ENCODE data around the gene LRRC19. TPM values are rescaled to one million over a fixed set of nuclear protein-coding genes. Genes with fewer than 3 reads are reported as not detected.

LRRC19 gene
- total and polyA plus RNA-seq, 2 donors (not counting 1 experiment from before 2014, with no cell fraction given) = not detected

DNA sequence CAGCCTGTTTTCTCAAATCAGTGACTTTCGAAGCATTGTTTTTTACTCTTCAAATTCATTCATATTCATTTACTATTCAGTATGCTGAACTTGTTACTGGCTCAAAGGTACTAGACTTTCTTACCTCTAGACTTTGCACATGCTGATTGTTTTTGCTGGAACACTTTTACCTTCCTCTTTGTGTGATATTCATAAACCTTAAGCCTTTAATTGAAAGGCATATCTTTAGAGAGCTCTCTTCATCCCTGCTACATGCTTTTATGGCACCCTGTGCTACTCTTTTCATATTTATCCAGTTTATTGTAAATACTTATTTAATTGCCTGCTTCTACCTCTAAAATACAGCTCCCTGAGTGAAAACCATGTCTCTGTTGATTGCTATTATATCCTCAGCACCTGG, 48.7 kb upstream of the LRRC19 start:
- no peak overlapping the region for H3K4me3 ChIP-seq (ENCODE audit: control extremely low read depth in 1 of 5, extremely low read depth in 1 of 5, insufficient read depth in 1 of 5, low read depth in 2 of 5, low read length in 4 of 5)
- WGBS (ENCODE audit: insufficient coverage) = 100% methylated on average over 1 of the region's 1 CpG
- no peaks in the 10 kb centered on the region for H3K27me3 Mint-ChIP-seq
- POLR2A ChIA-PET = no interaction called here
- no peaks in the 10 kb centered on the region for H4K20me1 ChIP-seq (ENCODE audit: control insufficient read depth, insufficient read depth, low read length, poor library complexity, severe bottlenecking)
- no peak overlapping the region for H3K9ac ChIP-seq (ENCODE audit: low read length)
- no peaks in the 10 kb centered on the region for H3K27me3 ChIP-seq (replicated peaks in 1 of 4; ENCODE audit: control extremely low read depth in 1 of 4, control insufficient read depth in 3 of 4, insufficient read depth in 4 of 4, low read length in 3 of 4)
- CTCF ChIA-PET = no interaction called here
- ATAC-seq (ENCODE audit: low read depth) = no peak
- no peaks in the 10 kb centered on the region for H3K79me2 ChIP-seq (ENCODE audit: control insufficient read depth, insufficient read depth, low read length)
- H3K9me3 ChIP-seq (ENCODE audit: control extremely low read depth in 1 of 3, control insufficient read depth in 2 of 3, insufficient read depth in 1 of 3, low read length in 2 of 3) = no peaks in the 10 kb centered on the region
- H2AFZ ChIP-seq (ENCODE audit: insufficient read depth, low read depth, low read length, poor library complexity, severe bottlenecking) = no peak overlapping the region
- no peak for TF ChIP-seq EZH2 (IDR thresholded peaks at IDR 0.05; ENCODE audit: borderline replicate concordance, insufficient read depth, low read depth, low read length, poor library complexity, severe bottlenecking)
- TF ChIP-seq, protein P1, sequence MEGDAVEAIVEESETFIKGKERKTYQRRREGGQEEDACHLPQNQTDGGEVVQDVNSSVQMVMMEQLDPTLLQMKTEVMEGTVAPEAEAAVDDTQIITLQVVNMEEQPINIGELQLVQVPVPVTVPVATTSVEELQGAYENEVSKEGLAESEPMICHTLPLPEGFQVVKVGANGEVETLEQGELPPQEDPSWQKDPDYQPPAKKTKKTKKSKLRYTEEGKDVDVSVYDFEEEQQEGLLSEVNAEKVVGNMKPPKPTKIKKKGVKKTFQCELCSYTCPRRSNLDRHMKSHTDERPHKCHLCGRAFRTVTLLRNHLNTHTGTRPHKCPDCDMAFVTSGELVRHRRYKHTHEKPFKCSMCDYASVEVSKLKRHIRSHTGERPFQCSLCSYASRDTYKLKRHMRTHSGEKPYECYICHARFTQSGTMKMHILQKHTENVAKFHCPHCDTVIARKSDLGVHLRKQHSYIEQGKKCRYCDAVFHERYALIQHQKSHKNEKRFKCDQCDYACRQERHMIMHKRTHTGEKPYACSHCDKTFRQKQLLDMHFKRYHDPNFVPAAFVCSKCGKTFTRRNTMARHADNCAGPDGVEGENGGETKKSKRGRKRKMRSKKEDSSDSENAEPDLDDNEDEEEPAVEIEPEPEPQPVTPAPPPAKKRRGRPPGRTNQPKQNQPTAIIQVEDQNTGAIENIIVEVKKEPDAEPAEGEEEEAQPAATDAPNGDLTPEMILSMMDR (IDR thresholded peaks at IDR 0.05) = no peak
- H3K27ac Mint-ChIP-seq = no peak overlapping the region
- no peaks in the 10 kb centered on the region for H3K4me1 ChIP-seq (ENCODE audit: control insufficient read depth in 2 of 2, insufficient read depth in 2 of 2, low read length in 2 of 2)
- H3K4me2 ChIP-seq (replicated peaks; ENCODE audit: low read depth, low read length, poor library complexity, severe bottlenecking) = no peak overlapping the region
- H3K36me3 ChIP-seq (replicated peaks in 1 of 2; ENCODE audit: control extremely low read depth in 1 of 2, control insufficient read depth in 1 of 2, extremely low read depth in 1 of 2, insufficient read depth in 2 of 2, low read length in 1 of 2) = peaks cover 0 to under 1% of the 10 kb centered on the region in 2 experiments
- no peak overlapping the region for H3K4me3 Mint-ChIP-seq
- H3K27ac ChIP-seq (ENCODE audit: low read length in 2 of 2) = no peak overlapping the region
- no peaks in the 10 kb centered on the region for H3K4me1 Mint-ChIP-seq
- DNase-seq = no peak
- H3K9me3 Mint-ChIP-seq (ENCODE audit: insufficient read depth) = no peaks in the 10 kb centered on the region
- intact Hi-C loops (cut with micrococcal nuclease) = no loop called here

DNA sequence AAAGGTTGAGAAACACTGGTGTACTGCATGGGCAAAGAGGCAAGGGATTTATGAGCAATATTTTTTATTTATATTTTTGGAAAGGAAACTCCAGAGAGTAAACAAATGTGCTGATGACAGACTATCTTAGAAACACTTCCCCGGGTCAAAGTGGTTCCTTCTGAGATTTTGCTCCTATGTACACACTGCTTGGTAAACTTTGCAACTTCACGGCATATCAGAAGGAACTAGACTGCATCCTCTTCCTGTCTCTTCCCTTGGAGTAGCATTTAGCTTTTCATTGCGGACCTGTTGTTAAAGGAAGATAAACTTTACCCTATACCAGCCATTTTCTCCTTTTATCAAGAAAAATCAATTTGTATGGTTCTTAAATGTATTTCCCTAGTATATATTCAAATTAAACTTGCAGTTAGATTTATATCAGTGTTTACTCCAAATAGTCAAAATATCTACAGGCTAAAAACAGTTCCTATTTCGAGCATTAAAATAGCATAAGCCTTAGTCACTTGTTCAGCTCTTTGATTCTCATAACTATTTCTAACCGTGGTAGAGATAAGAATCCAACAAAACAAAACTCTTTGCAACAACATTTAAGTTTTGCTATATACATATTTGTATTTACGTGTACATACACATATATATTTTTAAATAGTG, 48.0 kb upstream of the LRRC19 start:
- Histone ChIP-seq H3K27me3 (replicated peaks in 1 of 4; ENCODE audit: control extremely low read depth in 1 of 4, control insufficient read depth in 3 of 4, insufficient read depth in 4 of 4, low read length in 3 of 4) (no peaks in the 10 kb centered on the region), H2AFZ (ENCODE audit: insufficient read depth, low read depth, low read length, poor library complexity, severe bottlenecking) (no peak overlapping the region), H3K9me3 (ENCODE audit: control extremely low read depth in 1 of 3, control insufficient read depth in 2 of 3, insufficient read depth in 1 of 3, low read length in 2 of 3) (no peaks in the 10 kb centered on the region), H3K79me2 (ENCODE audit: control insufficient read depth, insufficient read depth, low read length) (no peaks in the 10 kb centered on the region), H3K9ac (ENCODE audit: low read length) (no peak overlapping the region), H3K4me3 (ENCODE audit: control extremely low read depth in 1 of 5, extremely low read depth in 1 of 5, insufficient read depth in 1 of 5, low read depth in 2 of 5, low read length in 4 of 5) (no peak overlapping the region), H3K27ac (ENCODE audit: low read length in 2 of 2) (no peak overlapping the region), H3K36me3 (replicated peaks in 1 of 2; ENCODE audit: control extremely low read depth in 1 of 2, control insufficient read depth in 1 of 2, extremely low read depth in 1 of 2, insufficient read depth in 2 of 2, low read length in 1 of 2) (peaks cover 0 to 6% of the 10 kb centered on the region in 2 experiments), H3K4me2 (replicated peaks; ENCODE audit: low read depth, low read length, poor library complexity, severe bottlenecking) (no peak overlapping the region), H4K20me1 (ENCODE audit: control insufficient read depth, insufficient read depth, low read length, poor library complexity, severe bottlenecking) (no peaks in the 10 kb centered on the region), H3K4me1 (ENCODE audit: control insufficient read depth in 2 of 2, insufficient read depth in 2 of 2, low read length in 2 of 2) (no peaks in the 10 kb centered on the region)
- ATAC-seq (ENCODE audit: low read depth) = no peak
- 33% methylated on average over 1 of the region's 6 CpGs for WGBS (ENCODE audit: insufficient coverage)
- no peak overlapping the region for H3K27ac Mint-ChIP-seq
- CTCF ChIA-PET = no interaction called here
- POLR2A ChIA-PET = no interaction called here
- TF ChIP-seq, protein P1 (IDR thresholded peaks at IDR 0.05) = no peak
- TF ChIP-seq EZH2 (IDR thresholded peaks at IDR 0.05; ENCODE audit: borderline replicate concordance, insufficient read depth, low read depth, low read length, poor library complexity, severe bottlenecking) = no peak
- no peaks in the 10 kb centered on the region for H3K27me3 Mint-ChIP-seq
- H3K4me1 Mint-ChIP-seq = no peaks in the 10 kb centered on the region
- no peak for DNase-seq
- H3K4me3 Mint-ChIP-seq = no peak overlapping the region
- no peaks in the 10 kb centered on the region for H3K9me3 Mint-ChIP-seq (ENCODE audit: insufficient read depth)
- intact Hi-C loops (cut with micrococcal nuclease) = no loop called here
